ELR (cell line): ENCODE measurements around the gene TEKTIP1.

Experiments
- DNase-seq: peaks from one replicate; pipeline ENCODE4 v3.0.0-alpha.2; 2015; ENCODE audit warnings: low read depth

The TEKTIP1 gene

DNA sequence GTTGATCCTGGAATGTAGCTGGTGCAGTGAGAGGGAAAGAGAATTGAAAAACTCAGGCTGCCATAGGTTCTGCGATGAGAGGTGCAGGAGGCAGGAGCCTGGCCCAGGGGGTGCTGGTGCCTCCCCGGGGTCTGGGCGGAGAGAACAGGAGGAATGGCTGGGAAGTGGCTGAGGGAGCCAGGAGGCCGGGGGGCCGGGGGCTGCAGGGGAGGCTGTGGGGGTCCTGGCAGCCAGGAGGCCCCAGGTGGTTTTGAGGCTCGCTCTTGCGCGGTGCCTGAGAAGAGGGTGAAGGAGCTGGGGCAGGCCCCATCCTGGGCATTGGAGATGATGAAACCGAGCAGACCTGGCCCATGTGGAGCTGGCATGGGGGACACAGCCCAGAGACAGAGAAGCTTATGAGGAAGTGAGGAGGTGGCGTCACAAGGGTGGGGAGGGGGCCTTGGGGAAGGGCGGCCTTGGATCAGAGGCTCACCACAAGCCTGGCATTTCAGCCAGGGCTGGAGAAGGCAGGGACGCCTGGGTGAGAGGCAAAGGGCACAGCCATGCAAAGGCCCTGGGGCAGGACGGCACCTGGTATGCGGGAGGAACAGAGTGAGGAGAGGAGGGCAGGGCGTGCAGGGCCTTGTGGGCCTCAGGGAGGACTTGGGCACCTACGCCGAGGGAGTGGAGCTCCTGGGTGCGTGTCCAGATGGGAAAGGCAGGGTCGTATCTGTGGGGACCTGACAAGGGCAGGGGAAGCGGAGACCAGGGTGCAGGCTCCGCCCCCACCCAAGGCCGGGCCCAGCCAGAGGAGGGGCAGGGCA, 1.3 kb upstream of the TEKTIP1 start:
- DNase-seq: no peak

- DNase-seq: no peak
Observed at GRCh38 chr19:3538258-3538929, 580 bp upstream of the TEKTIP1 start.

- DNase-seq: no peak
Observed at GRCh38 chr19:3539756-3540118, 763 bp downstream of the TEKTIP1 start.

DNA sequence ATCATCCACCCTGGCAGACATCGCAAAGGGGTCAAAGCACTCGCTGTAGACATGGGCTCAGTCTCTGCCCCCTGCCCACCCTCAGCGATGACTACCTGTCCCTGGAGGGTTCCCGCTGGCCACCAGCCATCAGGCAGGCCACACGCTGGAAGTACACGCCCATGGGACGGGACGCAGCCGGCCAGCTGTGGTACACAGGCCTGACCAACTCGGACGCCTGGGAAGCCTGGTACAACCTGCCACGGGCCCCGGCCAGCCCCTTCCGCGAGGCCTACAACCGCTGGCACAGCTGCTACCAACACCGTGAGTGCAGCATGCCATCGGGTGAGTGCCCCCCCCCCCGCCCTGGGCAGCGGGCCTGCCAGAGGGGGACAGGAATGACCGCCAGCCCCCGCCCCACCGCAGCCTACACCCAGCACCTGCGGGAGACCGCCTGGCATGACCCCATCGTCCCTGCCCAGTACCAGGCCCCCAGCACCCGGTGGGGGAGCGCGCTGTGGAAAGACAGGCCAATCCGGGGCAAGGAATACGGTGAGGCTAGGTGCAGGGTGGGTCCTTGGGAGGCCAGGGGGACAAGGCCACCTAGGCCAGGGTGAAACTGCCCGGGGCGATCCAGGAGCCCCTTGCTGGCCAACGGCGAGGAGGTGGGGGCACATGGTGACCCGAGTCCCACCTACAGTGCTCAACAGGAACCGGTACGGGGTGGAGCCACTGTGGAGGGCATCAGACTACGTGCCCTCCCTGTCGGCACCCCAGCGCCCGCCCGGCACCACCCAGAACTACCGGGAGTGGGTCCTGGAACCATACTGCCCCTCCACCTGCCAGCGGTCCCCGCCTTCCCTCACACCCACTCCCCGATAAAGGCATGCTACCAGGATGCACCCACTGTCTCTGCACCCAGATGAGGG, 4.4 kb downstream of the TEKTIP1 start:
- no peak for DNase-seq

DNA sequence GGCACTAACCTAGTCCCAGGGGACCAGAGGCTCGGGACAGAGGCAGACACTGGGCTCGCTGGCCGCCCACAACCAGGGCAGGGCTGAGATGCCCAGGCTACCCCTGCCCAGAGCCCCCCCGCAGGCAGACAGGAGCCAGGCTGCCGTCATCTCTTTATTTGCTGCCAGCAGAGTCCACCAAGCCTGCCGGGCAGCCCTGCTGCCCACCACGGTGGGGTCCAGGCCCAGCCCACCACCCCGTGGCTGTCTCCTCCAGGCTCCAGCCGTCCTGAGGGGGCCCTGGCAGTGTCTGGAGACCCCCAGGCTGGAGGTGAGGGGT, 5.0 kb downstream of the TEKTIP1 start:
- DNase-seq: no peak

GRCh38 chr19:3544742-3545668, 6.0 kb downstream of the TEKTIP1 start:
- peak; percentile 67 for DNase-seq

GRCh38 chr19:3545669-3546034, 6.7 kb downstream of the TEKTIP1 start:
- DNase-seq: no peak

- no peak for DNase-seq
Observed at GRCh38 chr19:3546119-3546518, 7.1 kb downstream of the TEKTIP1 start.

DNA sequence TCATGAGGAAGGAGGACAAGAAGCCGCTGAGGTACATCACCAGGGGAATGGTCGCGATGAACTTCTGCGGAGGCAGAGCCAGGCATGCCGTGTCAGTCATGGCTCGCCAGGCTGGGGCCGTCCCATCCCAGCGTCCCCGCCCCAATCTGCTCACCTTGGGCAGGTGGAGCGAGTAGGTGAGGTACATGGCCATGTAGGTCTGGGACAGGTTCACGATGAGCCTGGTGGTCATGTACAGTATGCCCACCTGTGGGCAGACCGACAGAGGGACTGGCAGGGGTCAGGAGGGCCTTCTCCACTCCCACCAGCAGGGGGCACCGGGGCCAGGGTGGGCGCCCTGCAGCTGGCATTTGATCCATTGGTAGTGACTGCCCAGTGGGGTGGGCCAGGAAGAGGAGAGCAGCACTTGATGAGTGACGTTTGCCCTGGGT, 8.3 kb downstream of the TEKTIP1 start:
- DNase-seq: peak; percentile 56

DNA sequence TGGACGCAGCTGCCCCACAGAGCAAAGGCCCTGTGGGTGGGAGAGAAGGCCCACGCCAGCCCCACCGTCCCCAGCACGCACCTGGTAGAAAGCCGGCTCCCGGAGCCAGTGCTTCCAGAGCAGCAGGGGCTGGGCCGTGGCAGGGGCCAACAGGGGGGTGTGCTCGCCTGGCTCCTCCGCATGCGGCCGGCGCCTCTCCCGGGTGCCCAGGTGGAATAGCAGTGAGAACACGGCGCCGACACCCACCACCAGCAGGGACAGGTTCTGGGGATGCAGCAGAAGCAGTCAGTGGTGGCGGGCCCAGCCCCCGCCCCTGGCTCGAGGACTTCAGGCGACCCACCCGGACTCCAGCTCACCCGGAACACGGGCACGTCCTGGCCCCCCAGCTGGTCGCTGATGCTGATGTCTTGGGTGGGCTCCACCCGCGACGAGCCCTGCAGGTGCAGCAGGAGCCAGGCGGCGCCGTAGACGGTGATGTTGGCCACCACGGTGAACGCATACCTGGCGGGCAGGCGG, 8.9 kb downstream of the TEKTIP1 start:
- DNase-seq: no peak

- DNase-seq: no peak
Observed at GRCh38 chr19:3548606-3549005, 9.6 kb downstream of the TEKTIP1 start.

DNA sequence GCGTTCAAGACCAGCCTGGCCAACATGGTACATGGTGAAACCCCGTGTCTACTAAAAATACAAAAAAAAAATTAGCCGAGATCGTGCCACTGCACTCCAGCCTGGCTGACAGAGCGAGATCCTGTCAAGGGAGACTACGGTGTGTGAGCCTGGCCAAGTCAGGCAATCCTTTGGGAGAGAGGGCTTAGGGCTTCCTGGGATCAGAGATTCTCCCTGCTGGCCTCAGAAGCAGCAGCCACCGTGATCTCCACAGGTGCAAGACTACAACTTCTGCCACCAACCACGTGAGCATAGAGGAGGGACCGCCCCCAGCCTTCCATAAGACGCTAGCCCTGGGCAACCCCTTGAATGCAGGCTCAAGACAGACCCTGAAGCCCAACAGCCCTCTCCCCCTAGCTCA, 10.8 kb downstream of the TEKTIP1 start:
- no peak for DNase-seq

DNA sequence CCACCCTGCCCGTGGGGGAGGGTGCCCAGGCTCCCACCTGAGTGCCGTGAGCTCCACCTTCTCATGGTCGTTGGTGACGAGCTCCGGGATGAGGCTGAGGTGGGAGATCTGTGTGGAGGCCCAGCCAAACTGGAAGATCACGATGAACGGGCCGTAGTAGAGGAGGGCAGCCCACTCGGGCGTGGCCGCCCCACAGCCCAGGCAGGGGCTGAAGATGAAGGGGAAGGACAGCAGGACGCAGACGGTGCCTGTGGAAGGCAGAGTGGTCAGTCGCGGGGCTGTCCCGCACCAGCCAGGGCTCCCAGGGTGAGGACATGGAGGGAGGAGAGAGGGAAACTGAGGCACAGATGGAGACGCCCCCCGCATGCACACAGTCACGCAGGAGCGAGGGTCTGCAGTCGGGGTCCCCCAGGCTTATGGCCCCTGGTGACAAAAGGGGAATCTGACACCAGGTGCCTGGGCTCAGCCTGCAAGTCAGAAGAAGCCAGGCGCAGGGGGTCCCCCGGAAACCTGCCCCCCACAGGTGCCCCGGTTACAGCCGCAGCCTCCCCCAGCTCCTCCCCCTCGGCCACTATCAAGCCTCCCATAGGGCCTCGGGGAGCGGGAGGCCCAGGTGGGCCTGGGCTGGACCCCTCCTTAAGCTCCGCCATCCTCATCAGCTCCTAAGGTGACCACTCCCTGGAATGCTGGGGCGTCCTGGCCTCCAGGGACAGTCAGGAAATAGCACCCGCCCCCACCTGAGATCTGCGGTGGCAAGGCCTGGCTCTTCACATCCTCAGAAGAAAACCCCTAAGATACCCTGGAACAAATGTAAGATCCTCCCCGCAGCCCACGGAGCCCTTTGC, 12.2 kb downstream of the TEKTIP1 start:
- DNase-seq: no peak

DNA sequence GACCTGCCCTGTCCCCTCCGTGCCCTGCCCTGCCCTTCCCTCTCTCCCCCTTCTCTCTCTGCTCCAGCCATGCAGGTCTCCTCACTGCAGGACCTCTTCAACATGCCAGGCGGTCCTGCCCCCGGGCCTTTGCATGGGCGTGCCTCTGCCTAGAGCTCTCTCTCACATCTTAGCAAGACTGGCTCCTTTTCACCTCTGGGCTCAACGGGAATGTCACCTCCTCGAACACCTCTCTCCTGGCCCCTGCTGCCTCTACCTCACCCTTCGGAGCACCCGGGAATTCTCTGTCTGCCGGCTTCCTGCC, 12.8 kb downstream of the TEKTIP1 start:
- no peak for DNase-seq

- no peak for DNase-seq
Observed at GRCh38 chr19:3554254-3555083, 15.5 kb downstream of the TEKTIP1 start.

DNA sequence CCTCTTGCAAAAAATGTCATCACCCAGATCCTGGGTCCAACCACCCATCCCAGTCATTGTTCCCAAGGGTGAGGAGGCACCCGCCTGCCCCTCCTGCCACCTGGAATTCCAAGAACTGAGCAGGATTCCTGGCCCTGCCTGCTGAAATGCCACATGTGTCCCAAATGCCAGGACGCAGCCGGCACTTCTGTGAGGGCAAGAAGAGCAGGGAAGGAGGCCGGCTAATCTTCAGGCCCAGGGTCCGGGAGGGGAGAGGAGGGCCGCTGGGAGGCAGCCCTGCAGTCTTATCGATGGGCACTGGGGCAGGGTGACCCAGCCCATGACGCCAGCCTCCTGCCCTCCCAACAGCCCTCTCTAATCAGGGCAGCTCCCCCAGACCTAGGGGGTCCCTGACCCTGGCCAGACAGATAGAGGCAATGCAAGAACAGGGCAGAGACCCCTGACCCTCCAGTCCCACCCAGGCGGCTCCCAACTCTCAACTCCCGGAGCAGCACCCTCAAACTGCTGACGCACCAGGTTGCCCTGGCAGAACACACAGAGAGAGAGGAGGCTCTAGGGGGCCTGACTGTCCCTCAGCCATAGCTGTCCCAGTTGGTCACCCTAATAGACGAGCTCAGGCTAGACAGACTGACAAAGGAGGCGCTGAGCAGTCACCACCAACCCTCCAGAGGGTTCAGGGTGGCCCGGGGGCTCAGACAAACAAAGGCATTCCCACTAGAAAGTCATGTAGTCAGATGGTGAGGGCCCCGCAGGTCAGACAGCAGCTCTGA, 16.9 kb downstream of the TEKTIP1 start:
- DNase-seq: no peak

- DNase-seq: no peak
Observed at GRCh38 chr19:3556423-3556977, 17.5 kb downstream of the TEKTIP1 start.

DNA sequence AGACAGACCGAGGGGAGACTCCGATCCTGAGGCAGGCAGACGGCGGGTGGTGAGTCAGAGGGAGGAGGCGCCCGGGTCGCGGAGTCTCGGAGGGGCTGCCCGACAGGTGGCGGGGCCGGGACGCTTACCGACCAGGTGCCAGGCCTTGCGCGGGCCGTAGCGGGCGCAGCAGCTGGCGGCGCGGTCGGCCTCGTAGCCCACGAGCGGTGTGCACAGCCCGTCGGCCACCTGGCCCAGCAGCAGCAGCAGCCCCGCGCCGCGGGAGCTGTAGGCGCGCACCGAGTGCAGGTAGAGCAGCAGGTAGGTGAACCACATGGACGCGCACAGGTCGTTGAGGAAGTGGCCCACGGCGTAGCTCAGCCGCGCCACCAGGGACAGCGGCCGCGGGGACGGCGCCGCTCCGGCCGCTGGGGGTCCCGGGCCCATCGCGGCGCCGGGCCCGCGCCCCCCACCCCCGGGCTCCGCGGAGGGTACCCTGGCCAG, 18.0 kb downstream of the TEKTIP1 start:
- DNase-seq: peak; percentile 82
